ENCODE measurements around the gene HNRNPUL2. TPM values are rescaled to one million over a fixed set of nuclear protein-coding genes. Genes with fewer than 3 reads are reported as not detected.
A peak's percentile ranks its signal among the peaks of the same experiment; 100 is the strongest.

HNRNPUL2 gene
- total and polyA plus RNA-seq, 3 donors from 2014 or later, result 31.8 to 42.9 (median 42.5) TPM

DNA sequence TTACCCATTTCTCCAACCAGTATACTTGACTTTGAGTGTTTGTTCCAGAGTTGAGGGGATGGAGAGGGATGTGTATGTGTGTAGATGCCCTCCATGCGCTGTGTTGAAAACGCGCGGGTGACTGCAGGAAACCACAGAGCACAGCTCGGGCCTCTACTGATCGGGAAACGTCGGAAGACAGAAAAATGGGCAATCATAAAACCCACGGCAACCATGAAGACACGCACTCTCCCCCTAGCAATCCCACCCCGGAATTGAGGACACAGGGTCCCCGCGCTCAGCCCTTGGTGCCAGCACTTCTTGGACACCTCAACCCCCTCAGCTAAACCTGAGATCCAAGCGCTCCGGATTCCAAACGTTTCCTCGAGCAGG lies 56.0 kb downstream of the HNRNPUL2 start:
- H3K4me1 ChIP-seq, result peaks cover 14% of the 10 kb centered on the region
- intact Hi-C loops (cut with DNase I; ENCODE audit: low total_unique reads), result loop anchor here (10.0 kb wide), 1 partner anchor 276 kb away; no protein-coding TSS in a partner anchor

GRCh38 chr11:62669420-62670161 lies 57.7 kb downstream of the HNRNPUL2 start:
- WGBS, 2 donors, result 61 to 63% methylated on average over 4 of the region's 4 CpGs
- Histone ChIP-seq H3K36me3 (ENCODE audit: low read depth, missing control alignments) (no peaks in the 10 kb centered on the region), H3K4me1 (peaks cover 18% of the 10 kb centered on the region), H3K27ac (no peak overlapping the region), H3K4me3 (no peak overlapping the region), H3K27me3 (no peaks in the 10 kb centered on the region), H3K9me3 (no peaks in the 10 kb centered on the region)
- no peak for DNase-seq
- intact Hi-C loops (cut with DNase I; ENCODE audit: low total_unique reads), result loop anchor here (10.0 kb wide), 1 partner anchor 275 kb away; no protein-coding TSS in a partner anchor
- TF ChIP-seq POLR2A (IDR thresholded peaks at IDR 0.05), result no peak
- TF ChIP-seq, protein P1, sequence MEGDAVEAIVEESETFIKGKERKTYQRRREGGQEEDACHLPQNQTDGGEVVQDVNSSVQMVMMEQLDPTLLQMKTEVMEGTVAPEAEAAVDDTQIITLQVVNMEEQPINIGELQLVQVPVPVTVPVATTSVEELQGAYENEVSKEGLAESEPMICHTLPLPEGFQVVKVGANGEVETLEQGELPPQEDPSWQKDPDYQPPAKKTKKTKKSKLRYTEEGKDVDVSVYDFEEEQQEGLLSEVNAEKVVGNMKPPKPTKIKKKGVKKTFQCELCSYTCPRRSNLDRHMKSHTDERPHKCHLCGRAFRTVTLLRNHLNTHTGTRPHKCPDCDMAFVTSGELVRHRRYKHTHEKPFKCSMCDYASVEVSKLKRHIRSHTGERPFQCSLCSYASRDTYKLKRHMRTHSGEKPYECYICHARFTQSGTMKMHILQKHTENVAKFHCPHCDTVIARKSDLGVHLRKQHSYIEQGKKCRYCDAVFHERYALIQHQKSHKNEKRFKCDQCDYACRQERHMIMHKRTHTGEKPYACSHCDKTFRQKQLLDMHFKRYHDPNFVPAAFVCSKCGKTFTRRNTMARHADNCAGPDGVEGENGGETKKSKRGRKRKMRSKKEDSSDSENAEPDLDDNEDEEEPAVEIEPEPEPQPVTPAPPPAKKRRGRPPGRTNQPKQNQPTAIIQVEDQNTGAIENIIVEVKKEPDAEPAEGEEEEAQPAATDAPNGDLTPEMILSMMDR (IDR thresholded peaks at IDR 0.05), result no peak

More for the DNA sequence above, 56.0 kb downstream of the HNRNPUL2 start:
- no peaks in the 10 kb centered on the region for H3K9me3 ChIP-seq
- 0% methylated on average over 12 to 17 of the region's 17 CpGs for WGBS, 2 donors
- peak overlapping the region; percentile 62 to 74 for H3K27ac ChIP-seq
- TF ChIP-seq, protein P1 (IDR thresholded peaks at IDR 0.05), result no peak
- no peak for TF ChIP-seq POLR2A (IDR thresholded peaks at IDR 0.05)
- no peaks in the 10 kb centered on the region for H3K36me3 ChIP-seq (ENCODE audit: low read depth, missing control alignments)
- no peaks in the 10 kb centered on the region for H3K27me3 ChIP-seq
- H3K4me3 ChIP-seq, result peak overlapping the region; percentile 75 to 76
- DNase-seq, result peak; percentile 36

DNA sequence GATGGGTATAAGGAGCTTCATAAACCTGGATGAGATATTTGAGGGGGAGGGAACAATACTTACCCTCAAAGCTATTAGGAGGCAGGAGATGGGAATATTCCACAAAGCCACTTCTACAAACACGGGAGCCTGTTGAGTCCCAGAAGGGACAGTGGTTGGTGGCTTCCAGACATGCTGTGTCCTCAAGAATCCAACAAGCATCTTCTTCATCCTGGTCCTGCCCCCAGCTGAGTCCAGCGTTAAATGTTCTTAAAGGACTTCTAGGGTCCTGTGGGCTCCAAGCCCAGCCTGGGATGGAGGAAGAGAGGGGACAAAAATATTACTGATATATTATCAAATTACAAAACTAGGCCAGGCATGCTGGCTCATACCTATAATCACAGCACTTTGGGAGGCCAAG lies 59.8 kb downstream of the HNRNPUL2 start:
- Histone ChIP-seq H3K27me3 (no peaks in the 10 kb centered on the region), H3K27ac (no peak overlapping the region), H3K36me3 (ENCODE audit: low read depth, missing control alignments) (no peaks in the 10 kb centered on the region), H3K9me3 (no peaks in the 10 kb centered on the region), H3K4me1 (peaks cover 19% of the 10 kb centered on the region), H3K4me3 (no peak overlapping the region)
- 76 to 92% methylated on average over 2 of the region's 2 CpGs for WGBS, 2 donors
- DNase-seq, result no peak
- intact Hi-C loops (cut with DNase I; ENCODE audit: low total_unique reads), result no loop called here
- TF ChIP-seq, protein P1 (IDR thresholded peaks at IDR 0.05), result no peak
- TF ChIP-seq POLR2A (IDR thresholded peaks at IDR 0.05), result no peak

DNA sequence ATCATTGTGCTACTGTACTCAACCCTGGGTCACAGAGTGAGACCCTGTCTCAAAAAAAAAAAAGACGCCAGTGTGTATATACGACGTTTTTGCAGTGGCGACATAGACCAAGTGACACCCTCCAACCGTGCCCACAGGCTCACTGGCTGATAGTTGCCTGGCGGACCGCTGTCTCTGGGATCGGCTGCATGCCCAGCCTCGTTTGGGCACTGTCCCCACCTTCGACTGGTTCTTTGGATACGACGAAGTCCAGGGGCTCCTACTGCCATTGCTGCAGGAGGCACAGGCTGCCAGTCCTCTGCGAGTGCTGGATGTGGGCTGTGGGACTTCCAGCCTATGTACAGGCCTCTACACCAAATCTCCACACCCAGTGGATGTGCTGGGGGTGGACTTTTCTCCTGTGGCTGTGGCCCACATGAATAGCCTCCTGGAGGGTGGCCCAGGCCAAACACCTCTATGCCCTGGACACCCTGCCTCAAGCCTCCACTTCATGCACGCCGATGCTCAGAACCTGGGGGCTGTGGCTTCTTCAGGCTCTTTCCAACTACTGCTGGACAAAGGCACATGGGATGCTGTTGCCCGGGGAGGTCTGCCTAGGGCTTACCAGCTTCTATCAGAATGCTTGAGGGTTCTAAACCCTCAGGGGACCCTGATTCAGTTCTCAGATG lies 60.9 kb downstream of the HNRNPUL2 start:
- no peaks in the 10 kb centered on the region for H3K27me3 ChIP-seq
- WGBS, 2 donors, result 54 to 56% methylated on average over 13 to 16 of the region's 16 CpGs
- intact Hi-C loops (cut with DNase I; ENCODE audit: low total_unique reads), result no loop called here
- DNase-seq, result no peak
- TF ChIP-seq, protein P1 (IDR thresholded peaks at IDR 0.05), result no peak
- TF ChIP-seq POLR2A (IDR thresholded peaks at IDR 0.05), result no peak
- H3K36me3 ChIP-seq (ENCODE audit: low read depth, missing control alignments), result no peaks in the 10 kb centered on the region
- H3K4me3 ChIP-seq, result peak overlapping the region; percentile 80 to 83
- peaks cover 17% of the 10 kb centered on the region for H3K4me1 ChIP-seq
- peak overlapping the region; percentile 81 to 86 for H3K27ac ChIP-seq
- H3K9me3 ChIP-seq, result no peaks in the 10 kb centered on the region

All from testis (tissue), 3 donors.